ENCODE results near the gene SNTG2. TPM values are rescaled to one million over a fixed set of nuclear protein-coding genes. Genes with fewer than 3 reads are reported as not detected.

SNTG2 gene
- total and polyA plus RNA-seq, 2 of the 13 experiments (the other 11 are each of a cell fraction or from before 2014, with no cell fraction given) = not detected

DNA sequence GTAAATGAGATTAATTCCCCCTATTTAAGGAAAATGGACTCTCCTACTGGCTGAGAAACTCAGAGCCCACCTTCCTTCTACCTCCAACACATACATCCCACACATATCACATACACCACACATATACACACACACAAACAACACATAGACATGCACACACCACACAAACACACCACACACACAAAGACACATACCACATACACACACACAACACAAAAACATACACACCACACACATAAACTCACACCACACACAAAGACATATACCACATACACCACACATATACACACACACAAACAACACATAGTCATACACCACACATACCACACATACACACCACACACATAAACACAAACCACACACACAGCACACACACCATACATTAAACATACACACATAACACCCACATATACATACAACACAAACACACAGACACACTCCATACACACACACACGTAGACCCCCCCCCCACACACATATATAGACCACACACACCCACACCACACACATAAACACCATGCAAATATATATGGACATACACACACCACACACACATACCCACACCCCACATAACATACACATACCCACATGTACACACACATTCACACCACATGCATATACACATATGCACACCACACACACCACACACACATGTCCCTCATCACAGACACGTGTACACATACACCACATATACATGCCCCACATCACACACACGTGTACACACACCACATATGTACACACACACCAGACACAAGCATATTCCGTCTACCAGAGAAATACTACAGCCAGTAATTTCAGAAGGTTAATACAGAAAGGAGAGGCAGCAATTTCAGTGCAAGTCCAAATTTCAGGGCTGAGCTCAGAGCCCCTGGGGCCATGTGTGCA, 204.3 kb downstream of the SNTG2 start:
- POLR2A ChIA-PET = no interaction called here
- Histone ChIP-seq H3K27me3 (ENCODE audit: control insufficient read depth in 1 of 2, insufficient read depth in 2 of 2, low read length in 2 of 2) (peaks cover 0 to 20% of the 10 kb centered on the region in 2 experiments; a peak in 2 of 5 replicates), H3K9me3 (ENCODE audit: low read length) (no peaks in the 10 kb centered on the region), H4K20me1 (ENCODE audit: insufficient read depth, low read length) (no peaks in the 10 kb centered on the region), H3K36me3 (replicated peaks in 1 of 2; ENCODE audit: control insufficient read depth in 1 of 2, insufficient read depth in 2 of 2, low read length in 2 of 2) (no peaks in the 10 kb centered on the region), H2AFZ (ENCODE audit: low read length) (no peak overlapping the region), H3K4me3 (replicated peaks in 1 of 3; ENCODE audit: insufficient read depth in 1 of 3, low read depth in 2 of 3, low read length in 3 of 3) (no peak overlapping the region), H3K9ac (ENCODE audit: insufficient read depth, low read depth, low read length) (no peak overlapping the region), H3K4me2 (ENCODE audit: low read depth, low read length) (no peak overlapping the region), H3K4me1 (ENCODE audit: insufficient read depth, low read length) (no peaks in the 10 kb centered on the region), H3K27ac (ENCODE audit: extremely low read length, insufficient read depth, low read length) (no peak overlapping the region), H3K79me2 (ENCODE audit: insufficient read depth, low read length) (no peaks in the 10 kb centered on the region)
- CTCF ChIA-PET (ENCODE audit: low intra/inter-chr PET ratio, low total read pairs) = no interaction called here
- FAIRE-seq = peak; percentile 64
- intact Hi-C loops (cut with micrococcal nuclease; ENCODE audit: unreplicated experiment) = no loop called here
- in situ Hi-C loops (cut with HindIII; ENCODE audit: extremely low pct_ligation_motif_present, low pct_unique_long_range_greater_than_20kb) = no loop called here
- DNase-seq (ENCODE audit: low spot score) = no peak
- BruUV-seq (replicated peaks) = no TSS peak
- no peak for ATAC-seq
- TF ChIP-seq, protein P1, sequence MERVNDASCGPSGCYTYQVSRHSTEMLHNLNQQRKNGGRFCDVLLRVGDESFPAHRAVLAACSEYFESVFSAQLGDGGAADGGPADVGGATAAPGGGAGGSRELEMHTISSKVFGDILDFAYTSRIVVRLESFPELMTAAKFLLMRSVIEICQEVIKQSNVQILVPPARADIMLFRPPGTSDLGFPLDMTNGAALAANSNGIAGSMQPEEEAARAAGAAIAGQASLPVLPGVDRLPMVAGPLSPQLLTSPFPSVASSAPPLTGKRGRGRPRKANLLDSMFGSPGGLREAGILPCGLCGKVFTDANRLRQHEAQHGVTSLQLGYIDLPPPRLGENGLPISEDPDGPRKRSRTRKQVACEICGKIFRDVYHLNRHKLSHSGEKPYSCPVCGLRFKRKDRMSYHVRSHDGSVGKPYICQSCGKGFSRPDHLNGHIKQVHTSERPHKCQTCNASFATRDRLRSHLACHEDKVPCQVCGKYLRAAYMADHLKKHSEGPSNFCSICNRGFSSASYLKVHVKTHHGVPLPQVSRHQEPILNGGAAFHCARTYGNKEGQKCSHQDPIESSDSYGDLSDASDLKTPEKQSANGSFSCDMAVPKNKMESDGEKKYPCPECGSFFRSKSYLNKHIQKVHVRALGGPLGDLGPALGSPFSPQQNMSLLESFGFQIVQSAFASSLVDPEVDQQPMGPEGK (CRISPR knock-in tag; IDR thresholded peaks at IDR 0.05) = no peak
- TF ChIP-seq PLRG1 (conservative IDR thresholded peaks at IDR 0.05) = peak; percentile 67; the same call in 1 of the 2 replicates
- TF ChIP-seq IKZF1 (IDR thresholded peaks at IDR 0.05) = 0 out of 2 replicates have a peak, but pooled peaks have one; percentile 36
- TF ChIP-seq, protein P2, sequence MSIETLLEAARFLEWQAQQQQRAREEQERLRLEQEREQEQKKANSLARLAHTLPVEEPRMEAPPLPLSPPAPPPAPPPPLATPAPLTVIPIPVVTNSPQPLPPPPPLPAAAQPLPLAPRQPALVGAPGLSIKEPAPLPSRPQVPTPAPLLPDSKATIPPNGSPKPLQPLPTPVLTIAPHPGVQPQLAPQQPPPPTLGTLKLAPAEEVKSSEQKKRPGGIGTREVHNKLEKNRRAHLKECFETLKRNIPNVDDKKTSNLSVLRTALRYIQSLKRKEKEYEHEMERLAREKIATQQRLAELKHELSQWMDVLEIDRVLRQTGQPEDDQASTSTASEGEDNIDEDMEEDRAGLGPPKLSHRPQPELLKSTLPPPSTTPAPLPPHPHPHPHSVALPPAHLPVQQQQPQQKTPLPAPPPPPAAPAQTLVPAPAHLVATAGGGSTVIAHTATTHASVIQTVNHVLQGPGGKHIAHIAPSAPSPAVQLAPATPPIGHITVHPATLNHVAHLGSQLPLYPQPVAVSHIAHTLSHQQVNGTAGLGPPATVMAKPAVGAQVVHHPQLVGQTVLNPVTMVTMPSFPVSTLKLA (IDR thresholded peaks at IDR 0.05) = peak; percentile 99
- no peak for TF ChIP-seq TEAD3 (CRISPR knock-in tag; optimal IDR thresholded peaks at IDR 0.05; ENCODE audit: borderline replicate concordance)
- no peak for TF ChIP-seq HOXA5 (CRISPR knock-in tag; IDR thresholded peaks at IDR 0.05)
- no peak for TF ChIP-seq ZNF160 (CRISPR knock-in tag; IDR thresholded peaks at IDR 0.05)
- no peak for TF ChIP-seq SMARCE1 (IDR thresholded peaks at IDR 0.05; ENCODE audit: borderline replicate concordance)
- no peak for TF ChIP-seq GPN1 (CRISPR knock-in tag; IDR thresholded peaks at IDR 0.05; ENCODE audit: borderline replicate concordance)
- TF ChIP-seq JUND (CRISPR knock-in tag; IDR thresholded peaks at IDR 0.05) = no peak
- WGBS (ENCODE audit: low lambda C conversion rate) = 16% methylated on average over 4 of the region's 4 CpGs
